HepG2 (cell line): ENCODE data around the gene GAS2L1. TPM values are rescaled to one million over a fixed set of nuclear protein-coding genes. Genes with fewer than 3 reads are reported as not detected.

Experiments used
- ATAC-seq: fragments of 200-7000 bp; cut with Tn5 transposase; 3 replicates; pipeline ENCODE4 v1.9.1; 2020; ENCODE audit warnings: mild to moderate bottlenecking, moderate library complexity
- BruUV-seq: library from RNA; stranded (reverse); fragments of 400-500 nt; replicated peaks from 2 replicates; lab custom pipeline; 2021; lab: Mats Ljungman, UMichigan
- CTCF ChIA-PET: fragments of 300-600 bp; formaldehyde crosslinking; extraction: SDS; loops from one replicate; lab custom pipeline; 2021; ENCODE audit warnings: low total read pairs, inconsistent platforms, low intra/inter-chr PET ratio; lab: Yijun Ruan, JAX
- POLR2A ChIA-PET: fragments of 350-600 bp; sonication (Branson Sonifier 250); formaldehyde crosslinking; loops from one replicate; lab custom pipeline; 2020; ENCODE audit warnings: antibody characterized with exemption, inconsistent platforms; lab: Yijun Ruan, JAX
- DNase-seq: peaks from one replicate; pipeline ENCODE4 v3.0.0-alpha.2; 2015; ENCODE audit warnings: low spot score
- FAIRE-seq: peaks from 3 replicates; lab custom pipeline; 2011; peaks lifted over from hg19 to GRCh38; lab: Jason Lieb, UNC
- H2AFZ ChIP-seq: one replicate; pipeline ENCODE4 v1.6.1; 2011; ENCODE audit warnings: low read length, inconsistent platforms
- H3K27ac ChIP-seq: fragments of 300-600 bp; 3 replicates; pipeline ENCODE4 v1.8.0; 2011; ENCODE audit warnings: mixed run types, mild to moderate bottlenecking, mixed read lengths, low read length, inconsistent platforms; ENCODE audit not compliant: insufficient read depth; ENCODE audit errors: extremely low read length
- H3K27me3 ChIP-seq, 2 experiments: fragments of 200-600 bp in 1 of 2; 2 replicates in 1 of 2; 3 replicates in 1 of 2; pipeline versions ENCODE4 v1.6.0 to v1.8.0; 2011; ENCODE audit warnings: low read length in 2 of 2, mild to moderate bottlenecking in 2 of 2, moderate library complexity in 2 of 2, inconsistent platforms in 1 of 2; ENCODE audit not compliant: insufficient read depth in 2 of 2, control insufficient read depth in 1 of 2
- H3K36me3 ChIP-seq, 2 experiments: fragments of 200-600 bp in 1 of 2; replicated peaks in 1 of 2; 2 replicates in 1 of 2; 3 replicates in 1 of 2; pipeline versions ENCODE4 v1.5.1 to v1.8.0; 2011; ENCODE audit warnings: low read length in 2 of 2, inconsistent platforms in 1 of 2; ENCODE audit not compliant: insufficient read depth in 2 of 2, control insufficient read depth in 1 of 2
- H3K4me1 ChIP-seq: 2 replicates; pipeline ENCODE4 v1.5.1; 2012; ENCODE audit warnings: low read length, inconsistent platforms; ENCODE audit not compliant: insufficient read depth
- H3K4me2 ChIP-seq: 2 replicates; pipeline ENCODE4 v1.6.0; 2011; ENCODE audit warnings: low read depth, low read length, inconsistent platforms
- H3K4me3 ChIP-seq, 3 experiments: fragments of 200-600 bp in 1 of 3; sonication (generic), shearing (Covaris generic) in 1 of 3; replicated peaks in 1 of 3; 2 replicates each; pipeline ENCODE4 v1.5.1; 2011 to 2016; ENCODE audit warnings: low read length in 3 of 3, inconsistent platforms in 2 of 3, low read depth in 2 of 3, mild to moderate bottlenecking in 2 of 3, control low read depth in 1 of 3, mixed read lengths in 1 of 3; ENCODE audit not compliant: insufficient read depth in 1 of 3
- H3K79me2 ChIP-seq: one replicate; pipeline ENCODE4 v1.6.1; 2011; ENCODE audit warnings: low read length, inconsistent platforms; ENCODE audit not compliant: insufficient read depth
- H3K9ac ChIP-seq: 2 replicates; pipeline ENCODE4 v1.6.0; 2011; ENCODE audit warnings: mild to moderate bottlenecking, low read depth, low read length, inconsistent platforms; ENCODE audit not compliant: insufficient read depth
- H3K9me3 ChIP-seq: 2 replicates; pipeline ENCODE4 v1.5.1; 2012; ENCODE audit warnings: mild to moderate bottlenecking, low read length
- H4K20me1 ChIP-seq: 2 replicates; pipeline ENCODE4 v1.6.0; 2011; ENCODE audit warnings: inconsistent platforms, mild to moderate bottlenecking, low read length, moderate library complexity; ENCODE audit not compliant: insufficient read depth
- FOXM1 ChIP-seq: sonication (generic); formaldehyde crosslinking; IDR thresholded peaks from 2 replicates; pipeline ENCODE4 v1.5.0; 2020; ENCODE audit warnings: missing genetic modification reagents
- HMG20B ChIP-seq: conservative IDR thresholded peaks from 2 replicates; pipeline ENCODE4 v1.6.1; 2016; ENCODE audit warnings: missing genetic modification reagents, missing compliant biosample characterization
- KDM5B ChIP-seq: sonication (generic); formaldehyde crosslinking; IDR thresholded peaks from 2 replicates; pipeline ENCODE4 v1.4.0; 2020; ENCODE audit warnings: missing genetic modification reagents, mild to moderate bottlenecking, borderline replicate concordance
- NAIF1 ChIP-seq: sonication (generic); formaldehyde crosslinking; IDR thresholded peaks from 2 replicates; pipeline ENCODE4 v1.5.0; 2020; ENCODE audit warnings: mild to moderate bottlenecking, missing genetic modification reagents, borderline replicate concordance
- PHB2 ChIP-seq: fragments of 450-650 bp; IDR thresholded peaks from 2 replicates; pipeline ENCODE4 v1.6.1; 2018; ENCODE audit not compliant: partially characterized antibody
- SRSF4 ChIP-seq: fragments of 200-400 bp; formaldehyde crosslinking; IDR thresholded peaks from one replicate; pipeline ENCODE4 v1.6.1; 2018; ENCODE audit warnings: mild to moderate bottlenecking, low read depth, low read length, moderate library complexity; ENCODE audit not compliant: poor library complexity, severe bottlenecking
- TBP ChIP-seq: sonication (generic); formaldehyde crosslinking; IDR thresholded peaks from 2 replicates; pipeline ENCODE4 v1.5.0; 2020; ENCODE audit warnings: missing genetic modification reagents
- ZNF296 ChIP-seq: sonication (generic); formaldehyde crosslinking; conservative IDR thresholded peaks from 2 replicates; pipeline ENCODE4 v1.5.0; 2020; ENCODE audit warnings: mild to moderate bottlenecking, missing genetic modification reagents
- ZNF34 ChIP-seq: sonication (generic); formaldehyde crosslinking; IDR thresholded peaks from 2 replicates; pipeline ENCODE4 v1.4.0; 2020; ENCODE audit warnings: mild to moderate bottlenecking, missing genetic modification reagents, borderline replicate concordance
- ZSCAN22 ChIP-seq: sonication (generic); formaldehyde crosslinking; IDR thresholded peaks from 2 replicates; pipeline ENCODE4 v1.4.0; 2020; ENCODE audit warnings: mild to moderate bottlenecking, missing genetic modification reagents
- WGBS: methylation state at CpG from one replicate; pipeline ENCODE4 v1.1.6; 2017; ENCODE audit warnings: low lambda C conversion rate; 5-methylcytosine and 5-hydroxymethylcytosine counted together
- in situ Hi-C: cut with HindIII; loops from 2 replicates; pipeline ENCODE4 v1.10.0; 2017; ENCODE audit warnings: low pct_unique_long_range_greater_than_20kb; ENCODE audit not compliant: extremely low pct_ligation_motif_present
- intact Hi-C: fragments of 100-400 bp; cut with micrococcal nuclease; formaldehyde crosslinking; loops from one replicate; pipeline ENCODE4 v1.10.0; 2022; ENCODE audit not compliant: unreplicated experiment
- polyA plus RNA-seq, 8 experiments: library from polyadenylated mRNA; depleted of rRNA in 3 of 8; stranded (reverse) in 7 of 8; unstranded in 1 of 8; fragments of >200 nt; fragmentation: Illumina TruSeq in 4 of 8; extraction: Trizol in 4 of 8; gene quantifications; 2 replicates each; pipeline versions ENCODE4 v1.2.1 to v1.2.3, GENCODE V29; 2011 to 2016; ENCODE audit warnings: low read depth in 4 of 8, missing spikeins in 1 of 8, mixed read lengths in 1 of 8; ENCODE audit not compliant: insufficient read depth in 1 of 8
- total RNA-seq, 5 experiments: library from RNA; depleted of rRNA; stranded (reverse); fragments of >200 nt; fragmentation: Illumina TruSeq; extraction: Trizol; gene quantifications; 2 replicates each; pipeline ENCODE4 v1.2.3, GENCODE V29; 2016; ENCODE audit warnings: low read depth in 1 of 5
- TF ChIP-seq, protein P1 (sequence below): sonication (generic); formaldehyde crosslinking; IDR thresholded peaks from 2 replicates; pipeline ENCODE4 v1.4.0; 2020; ENCODE audit warnings: mild to moderate bottlenecking, missing genetic modification reagents, borderline replicate concordance
- TF ChIP-seq, protein P2 (sequence below): sonication (generic); formaldehyde crosslinking; IDR thresholded peaks from 2 replicates; pipeline ENCODE4 v1.4.0; 2020; ENCODE audit warnings: missing genetic modification reagents, borderline replicate concordance
- TF ChIP-seq, protein P3 (sequence below): sonication (generic); formaldehyde crosslinking; IDR thresholded peaks from 2 replicates; pipeline ENCODE4 v1.5.0; 2020; ENCODE audit warnings: missing genetic modification reagents, mild to moderate bottlenecking, borderline replicate concordance

Gene GAS2L1
- total and polyA plus RNA-seq, 2 of the 13 experiments (the other 11 are each of a cell fraction or from before 2014, with no cell fraction given) = 1.8 to 3.3 TPM

DNA sequence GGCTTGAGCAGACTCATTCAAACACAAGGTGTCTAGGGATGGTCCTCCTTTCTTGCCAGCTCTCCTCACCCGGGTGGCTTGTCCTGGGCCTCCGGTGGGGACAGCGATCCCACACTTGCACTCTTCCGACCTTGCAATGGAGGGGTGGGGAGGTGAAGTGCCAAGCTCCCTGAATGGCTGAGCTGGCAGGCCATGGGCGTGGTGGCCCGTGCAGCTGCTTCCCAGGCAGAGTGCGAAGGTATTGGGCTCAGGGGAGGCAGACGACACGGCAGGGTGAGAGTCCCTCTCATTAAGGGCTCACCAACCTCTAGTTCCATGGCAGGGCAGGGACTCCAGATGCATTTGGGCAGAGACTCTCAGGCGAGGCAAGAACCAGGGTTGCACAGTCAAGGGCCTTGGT, 20.0 kb downstream of the GAS2L1 start (continued):
- TF ChIP-seq, protein P1, sequence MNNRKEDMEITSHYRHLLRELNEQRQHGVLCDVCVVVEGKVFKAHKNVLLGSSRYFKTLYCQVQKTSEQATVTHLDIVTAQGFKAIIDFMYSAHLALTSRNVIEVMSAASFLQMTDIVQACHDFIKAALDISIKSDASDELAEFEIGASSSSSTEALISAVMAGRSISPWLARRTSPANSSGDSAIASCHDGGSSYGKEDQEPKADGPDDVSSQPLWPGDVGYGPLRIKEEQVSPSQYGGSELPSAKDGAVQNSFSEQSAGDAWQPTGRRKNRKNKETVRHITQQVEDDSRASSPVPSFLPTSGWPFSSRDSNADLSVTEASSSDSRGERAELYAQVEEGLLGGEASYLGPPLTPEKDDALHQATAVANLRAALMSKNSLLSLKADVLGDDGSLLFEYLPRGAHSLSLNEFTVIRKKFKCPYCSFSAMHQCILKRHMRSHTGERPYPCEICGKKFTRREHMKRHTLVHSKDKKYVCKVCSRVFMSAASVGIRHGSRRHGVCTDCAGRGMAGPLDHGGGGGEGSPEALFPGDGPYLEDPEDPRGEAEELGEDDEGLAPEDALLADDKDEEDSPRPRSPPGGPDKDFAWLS (CRISPR knock-in tag) = no peak
- TF ChIP-seq FOXM1 (no peak), ZSCAN22 (CRISPR knock-in tag) (no peak), ZNF296 (no peak)

DNA sequence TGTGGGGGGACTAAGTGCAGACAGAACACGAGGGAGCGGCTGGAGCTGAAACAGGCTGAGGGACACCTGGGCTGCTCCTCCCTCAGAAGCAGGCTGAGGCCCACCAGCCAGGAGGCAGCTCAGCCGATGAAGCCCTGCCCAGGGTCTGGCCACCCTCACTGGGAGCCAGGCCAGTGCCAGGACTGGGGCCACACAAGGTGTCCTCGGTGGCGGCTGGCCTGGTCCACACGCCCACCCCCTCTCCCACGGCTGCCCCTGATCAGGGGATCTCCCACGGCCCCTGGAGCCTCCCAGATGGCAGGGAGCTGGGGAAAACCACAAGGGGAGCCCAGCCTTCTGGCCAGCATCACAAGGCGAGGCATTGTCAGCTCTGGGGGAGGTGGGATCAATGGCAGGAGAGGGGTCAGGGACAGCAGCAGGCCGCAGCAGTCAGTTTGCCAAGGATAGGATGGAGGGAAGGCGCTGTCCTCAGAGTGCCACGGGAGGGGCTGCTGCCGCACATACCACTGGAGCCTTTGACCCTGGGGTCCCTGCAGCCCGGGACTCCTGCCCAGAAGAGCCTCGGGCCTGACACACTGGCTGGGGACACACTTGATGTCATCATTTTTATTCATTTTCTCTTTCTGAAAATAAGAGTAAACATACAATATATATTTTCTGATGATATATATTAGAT, 20.8 kb downstream of the GAS2L1 start:
- H3K4me2 ChIP-seq = no peak overlapping the region
- no peak overlapping the region for H2AFZ ChIP-seq
- in situ Hi-C loops (no loop called here), intact Hi-C loops (no loop called here)
- ChIA-PET CTCF (no interaction called here), POLR2A (no interaction called here)
- H3K27ac ChIP-seq = no peak overlapping the region
- no peak for TF ChIP-seq PHB2
- TF ChIP-seq, protein P2, sequence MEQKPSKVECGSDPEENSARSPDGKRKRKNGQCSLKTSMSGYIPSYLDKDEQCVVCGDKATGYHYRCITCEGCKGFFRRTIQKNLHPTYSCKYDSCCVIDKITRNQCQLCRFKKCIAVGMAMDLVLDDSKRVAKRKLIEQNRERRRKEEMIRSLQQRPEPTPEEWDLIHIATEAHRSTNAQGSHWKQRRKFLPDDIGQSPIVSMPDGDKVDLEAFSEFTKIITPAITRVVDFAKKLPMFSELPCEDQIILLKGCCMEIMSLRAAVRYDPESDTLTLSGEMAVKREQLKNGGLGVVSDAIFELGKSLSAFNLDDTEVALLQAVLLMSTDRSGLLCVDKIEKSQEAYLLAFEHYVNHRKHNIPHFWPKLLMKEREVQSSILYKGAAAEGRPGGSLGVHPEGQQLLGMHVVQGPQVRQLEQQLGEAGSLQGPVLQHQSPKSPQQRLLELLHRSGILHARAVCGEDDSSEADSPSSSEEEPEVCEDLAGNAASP (CRISPR knock-in tag) = no peak
- TF ChIP-seq, protein P3, sequence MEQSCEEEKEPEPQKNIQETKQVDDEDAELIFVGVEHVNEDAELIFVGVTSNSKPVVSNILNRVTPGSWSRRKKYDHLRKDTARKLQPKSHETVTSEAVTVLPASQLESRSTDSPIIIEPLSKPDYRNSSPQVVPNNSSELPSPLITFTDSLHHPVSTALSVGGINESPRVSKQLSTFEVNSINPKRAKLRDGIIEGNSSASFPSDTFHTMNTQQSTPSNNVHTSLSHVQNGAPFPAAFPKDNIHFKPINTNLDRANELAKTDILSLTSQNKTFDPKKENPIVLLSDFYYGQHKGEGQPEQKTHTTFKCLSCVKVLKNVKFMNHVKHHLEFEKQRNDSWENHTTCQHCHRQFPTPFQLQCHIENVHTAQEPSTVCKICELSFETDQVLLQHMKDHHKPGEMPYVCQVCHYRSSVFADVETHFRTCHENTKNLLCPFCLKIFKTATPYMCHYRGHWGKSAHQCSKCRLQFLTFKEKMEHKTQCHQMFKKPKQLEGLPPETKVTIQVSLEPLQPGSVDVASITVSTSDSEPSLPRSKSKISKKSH (CRISPR knock-in tag) = no peak
- no peak for TF ChIP-seq HMG20B (CRISPR knock-in tag)
- no peak for TF ChIP-seq ZNF34 (CRISPR knock-in tag)
- no peak for TF ChIP-seq NAIF1 (CRISPR knock-in tag)
- no peak for TF ChIP-seq TBP (CRISPR knock-in tag)
- no peak for TF ChIP-seq KDM5B (CRISPR knock-in tag)
- no peak for TF ChIP-seq SRSF4
- 89% methylated on average over 10 of the region's 15 CpGs for WGBS
- no peaks in the 10 kb centered on the region for H3K27me3 ChIP-seq
- FAIRE-seq = no peak
- H3K9me3 ChIP-seq = no peaks in the 10 kb centered on the region
- no peak overlapping the region for H3K4me3 ChIP-seq
- ATAC-seq = no peak; the same call in 2 of the 3 replicates
- peaks cover 6 to 16% of the 10 kb centered on the region in 2 experiments; a peak in 4 of 5 replicates for H3K36me3 ChIP-seq
- BruUV-seq = no TSS peak
- no peak overlapping the region for H3K9ac ChIP-seq
- H4K20me1 ChIP-seq = no peaks in the 10 kb centered on the region
- no peak for DNase-seq
- no peaks in the 10 kb centered on the region for H3K4me1 ChIP-seq
- H3K79me2 ChIP-seq = no peaks in the 10 kb centered on the region
